Hepatocyte (in vitro differentiated cells): Measurements from ENCODE around the gene ARIH1.

Experiments
- EZH2 ChIP-seq: fragments of 200-600 bp; sonication (generic); IDR thresholded peaks from 2 replicates; pipeline ENCODE4 v1.6.1; 2016; ENCODE audit warnings: antibody characterized with exemption, mild to moderate bottlenecking, borderline replicate concordance
- TF ChIP-seq, protein P1 (sequence below): fragments of 200-600 bp; sonication (generic); IDR thresholded peaks from 2 replicates; pipeline ENCODE4 v1.5.1; 2016; ENCODE audit warnings: antibody characterized with exemption, mild to moderate bottlenecking; ENCODE audit not compliant: poor library complexity

DNA sequence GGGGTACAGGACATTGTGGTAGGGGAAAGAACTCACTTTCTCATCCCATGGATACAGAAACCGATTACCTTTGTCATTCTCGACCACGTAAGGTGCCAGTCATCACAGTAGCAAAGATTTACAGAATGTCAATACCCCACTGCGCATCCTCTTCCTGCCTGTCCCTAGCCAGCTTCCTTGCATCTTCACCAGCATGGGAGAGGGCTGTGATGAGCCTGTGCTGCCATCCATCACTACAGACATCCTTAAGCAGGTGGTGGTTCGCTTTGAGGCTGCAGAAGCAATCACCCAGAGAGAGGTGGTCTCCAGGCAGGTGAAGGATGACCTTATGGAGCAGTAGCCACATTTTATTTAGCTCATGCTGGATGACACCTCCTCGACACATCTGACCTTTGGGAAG, 23.3 kb upstream of the ARIH1 start:
- TF ChIP-seq, protein P1, sequence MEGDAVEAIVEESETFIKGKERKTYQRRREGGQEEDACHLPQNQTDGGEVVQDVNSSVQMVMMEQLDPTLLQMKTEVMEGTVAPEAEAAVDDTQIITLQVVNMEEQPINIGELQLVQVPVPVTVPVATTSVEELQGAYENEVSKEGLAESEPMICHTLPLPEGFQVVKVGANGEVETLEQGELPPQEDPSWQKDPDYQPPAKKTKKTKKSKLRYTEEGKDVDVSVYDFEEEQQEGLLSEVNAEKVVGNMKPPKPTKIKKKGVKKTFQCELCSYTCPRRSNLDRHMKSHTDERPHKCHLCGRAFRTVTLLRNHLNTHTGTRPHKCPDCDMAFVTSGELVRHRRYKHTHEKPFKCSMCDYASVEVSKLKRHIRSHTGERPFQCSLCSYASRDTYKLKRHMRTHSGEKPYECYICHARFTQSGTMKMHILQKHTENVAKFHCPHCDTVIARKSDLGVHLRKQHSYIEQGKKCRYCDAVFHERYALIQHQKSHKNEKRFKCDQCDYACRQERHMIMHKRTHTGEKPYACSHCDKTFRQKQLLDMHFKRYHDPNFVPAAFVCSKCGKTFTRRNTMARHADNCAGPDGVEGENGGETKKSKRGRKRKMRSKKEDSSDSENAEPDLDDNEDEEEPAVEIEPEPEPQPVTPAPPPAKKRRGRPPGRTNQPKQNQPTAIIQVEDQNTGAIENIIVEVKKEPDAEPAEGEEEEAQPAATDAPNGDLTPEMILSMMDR: no peak
- no peak for TF ChIP-seq EZH2
